GM23338 (cell line): ENCODE data around the gene PI4K2A. TPM values are rescaled to one million over a fixed set of nuclear protein-coding genes. Genes with fewer than 3 reads are reported as not detected.

ENCODE experiments used
- ATAC-seq: fragments of 200-7000 bp; cut with Tn5 transposase; 3 replicates; pipeline ENCODE4 v1.9.1; 2020
- DNase-seq: peaks from one replicate; pipeline ENCODE4 v3.0.0-alpha.2; 2015; ENCODE audit warnings: low spot score
- H2AFZ ChIP-seq: fragments of 200-600 bp; sonication (generic); 2 replicates; pipeline ENCODE4 v1.8.0; 2016; ENCODE audit warnings: antibody characterized with exemption, mild to moderate bottlenecking, moderate library complexity
- H3F3A ChIP-seq: fragments of 200-600 bp; sonication (generic); replicated peaks from 2 replicates; pipeline ENCODE4 v1.8.0; 2017; ENCODE audit warnings: antibody characterized with exemption, mixed run types, low read depth
- H3K27ac ChIP-seq: fragments of 200-600 bp; sonication (generic); 2 replicates; pipeline ENCODE4 v1.6.1; 2016; ENCODE audit warnings: low read depth
- H3K27me3 ChIP-seq: fragments of 200-600 bp; sonication (generic); 2 replicates; pipeline ENCODE4 v1.8.0; 2016; ENCODE audit warnings: mild to moderate bottlenecking, mixed run types, moderate library complexity; ENCODE audit not compliant: insufficient read depth
- H3K36me3 ChIP-seq: fragments of 200-600 bp; sonication (generic); 2 replicates; pipeline ENCODE4 v1.8.0; 2016; ENCODE audit warnings: mild to moderate bottlenecking; ENCODE audit not compliant: insufficient read depth
- H3K4me1 ChIP-seq: fragments of 200-600 bp; sonication (generic); 2 replicates; pipeline ENCODE4 v1.8.0; 2016; ENCODE audit warnings: mild to moderate bottlenecking, moderate library complexity; ENCODE audit not compliant: insufficient read depth
- H3K4me2 ChIP-seq: fragments of 200-600 bp; sonication (generic); 2 replicates; pipeline ENCODE4 v1.7.1; 2017; ENCODE audit warnings: mixed run types
- H3K4me3 ChIP-seq: fragments of 200-600 bp; sonication (generic); 2 replicates; pipeline ENCODE4 v1.6.1; 2016; ENCODE audit warnings: mixed run types
- H3K79me2 ChIP-seq: fragments of 200-600 bp; sonication (generic); replicated peaks from 2 replicates; pipeline ENCODE4 v1.8.0; 2017; ENCODE audit warnings: mild to moderate bottlenecking; ENCODE audit not compliant: insufficient read depth
- H3K9me2 ChIP-seq: fragments of 200-600 bp; sonication (generic); 2 replicates; pipeline ENCODE4 v1.8.0; 2017; ENCODE audit not compliant: insufficient read depth
- H4K20me1 ChIP-seq: fragments of 200-600 bp; sonication (generic); replicated peaks from 2 replicates; pipeline ENCODE4 v1.8.0; 2017; ENCODE audit warnings: mild to moderate bottlenecking; ENCODE audit not compliant: insufficient read depth
- H3K27ac Mint-ChIP-seq: 2 replicates; pipeline ENCODE4 v1.8.0; 2020; ENCODE audit warnings: inconsistent platforms, mild to moderate bottlenecking, moderate library complexity, mixed read lengths
- H3K27me3 Mint-ChIP-seq: 3 replicates; pipeline ENCODE4 v1.8.0; 2022; ENCODE audit warnings: low read depth, mild to moderate bottlenecking, moderate library complexity, mixed read lengths, inconsistent platforms; ENCODE audit not compliant: insufficient read depth, poor library complexity
- H3K36me3 Mint-ChIP-seq: 3 replicates; pipeline ENCODE4 v1.8.0; 2021; ENCODE audit warnings: low read depth, mild to moderate bottlenecking, inconsistent platforms, moderate library complexity, mixed read lengths
- H3K4me1 Mint-ChIP-seq: 3 replicates; pipeline ENCODE4 v1.8.0; 2020; ENCODE audit warnings: mild to moderate bottlenecking, inconsistent platforms, mixed read lengths
- H3K4me3 Mint-ChIP-seq: 3 replicates; pipeline ENCODE4 v1.8.0; 2021; ENCODE audit warnings: moderate library complexity, mild to moderate bottlenecking, inconsistent platforms, mixed read lengths
- H3K9me3 Mint-ChIP-seq: 3 replicates; pipeline ENCODE4 v1.8.0; 2020; ENCODE audit warnings: moderate library complexity, mild to moderate bottlenecking, inconsistent platforms, mixed read lengths
- CREB1 ChIP-seq: fragments of 250-450 bp; sonication (Bioruptor Pico); IDR thresholded peaks from 2 replicates; pipeline ENCODE4 v1.5.0; 2020; ENCODE audit warnings: low read depth, mild to moderate bottlenecking, moderate library complexity
- EZH2 ChIP-seq: fragments of 200-600 bp; sonication (generic); IDR thresholded peaks from one replicate; pipeline ENCODE4 v1.8.0; 2017; ENCODE audit warnings: antibody characterized with exemption, mild to moderate bottlenecking, low read depth; ENCODE audit not compliant: unreplicated experiment
- NANOG ChIP-seq: IDR thresholded peaks from 2 replicates; pipeline ENCODE4 v1.6.1; 2016; ENCODE audit warnings: antibody characterized with exemption, borderline replicate concordance
- ZNF114 ChIP-seq: fragments of 250-450 bp; sonication (Bioruptor Pico); IDR thresholded peaks from 2 replicates; pipeline ENCODE4 v1.5.0; 2020; ENCODE audit warnings: mild to moderate bottlenecking, moderate library complexity
- ZNF331 ChIP-seq: fragments of 250-450 bp; sonication (Bioruptor Pico); IDR thresholded peaks from 2 replicates; pipeline ENCODE4 v1.5.0; 2020; ENCODE audit warnings: low read depth, mild to moderate bottlenecking, moderate library complexity
- polyA plus RNA-seq: library from polyadenylated mRNA; unstranded; fragments of >200 nt; fragmentation: Nextera tagmentation; extraction: Ambion mirVana; gene quantifications from 2 replicates; pipeline ENCODE4 v1.2.1, GENCODE V29; 2016
- total RNA-seq: library from RNA; depleted of rRNA; stranded (reverse); fragments of >200 nt; shearing (Covaris generic); gene quantifications from 2 replicates; pipeline ENCODE4 v1.2.3, GENCODE V29; 2014
- TF ChIP-seq, protein P1 (sequence below), 2 experiments: fragments of 200-600 bp in 1 of 2; sonication (generic) in 1 of 2; conservative IDR thresholded peaks; 2 replicates each; pipeline versions ENCODE4 v1.5.1 to v1.6.1; 2016 to 2017; ENCODE audit warnings: antibody characterized with exemption in 2 of 2, low read depth in 2 of 2, mild to moderate bottlenecking in 2 of 2, moderate library complexity in 1 of 2
- TF ChIP-seq, protein P2 (sequence below): IDR thresholded peaks from 2 replicates; pipeline ENCODE4 v1.6.1; 2016; ENCODE audit warnings: antibody characterized with exemption
- TF ChIP-seq, protein P3 (sequence below): IDR thresholded peaks from one replicate; pipeline ENCODE4 v1.6.1; 2018; ENCODE audit warnings: antibody characterized with exemption; ENCODE audit not compliant: unreplicated experiment
- TF ChIP-seq, protein P4 (sequence below): fragments of 250-450 bp; sonication (Bioruptor Pico); IDR thresholded peaks from 2 replicates; pipeline ENCODE4 v1.5.0; 2020; ENCODE audit warnings: mild to moderate bottlenecking, moderate library complexity

Gene PI4K2A
- total and polyA plus RNA-seq, 2 experiments from 2014 or later, result 8.1 to 29.2 TPM

DNA sequence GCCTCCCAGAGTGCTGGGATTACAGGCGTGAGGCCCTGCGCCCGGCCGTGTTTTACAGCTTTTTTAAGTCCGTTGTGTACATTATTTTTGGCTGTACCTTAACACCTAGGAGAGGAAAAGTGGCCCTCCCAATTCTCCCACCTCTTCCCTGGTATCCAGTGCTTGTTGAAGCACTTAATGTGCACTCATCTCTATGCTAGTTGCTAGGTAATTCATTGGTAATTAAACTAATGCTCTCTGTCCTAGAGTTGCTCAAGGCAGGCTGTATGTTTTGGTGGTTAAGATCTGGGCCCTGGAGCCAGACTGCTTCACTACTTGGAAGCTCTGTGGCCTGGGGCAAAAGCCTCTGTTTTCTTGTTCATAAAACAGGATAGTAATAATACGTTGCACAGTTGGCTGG lies 27.0 kb downstream of the PI4K2A start:
- H4K20me1 ChIP-seq, result peaks cover 5% of the 10 kb centered on the region; the same call in 1 of the 2 replicates
- H3K27me3 ChIP-seq, result no peaks in the 10 kb centered on the region
- no peak overlapping the region for H3K27ac ChIP-seq
- no peaks in the 10 kb centered on the region for H3F3A ChIP-seq
- TF ChIP-seq, protein P1, sequence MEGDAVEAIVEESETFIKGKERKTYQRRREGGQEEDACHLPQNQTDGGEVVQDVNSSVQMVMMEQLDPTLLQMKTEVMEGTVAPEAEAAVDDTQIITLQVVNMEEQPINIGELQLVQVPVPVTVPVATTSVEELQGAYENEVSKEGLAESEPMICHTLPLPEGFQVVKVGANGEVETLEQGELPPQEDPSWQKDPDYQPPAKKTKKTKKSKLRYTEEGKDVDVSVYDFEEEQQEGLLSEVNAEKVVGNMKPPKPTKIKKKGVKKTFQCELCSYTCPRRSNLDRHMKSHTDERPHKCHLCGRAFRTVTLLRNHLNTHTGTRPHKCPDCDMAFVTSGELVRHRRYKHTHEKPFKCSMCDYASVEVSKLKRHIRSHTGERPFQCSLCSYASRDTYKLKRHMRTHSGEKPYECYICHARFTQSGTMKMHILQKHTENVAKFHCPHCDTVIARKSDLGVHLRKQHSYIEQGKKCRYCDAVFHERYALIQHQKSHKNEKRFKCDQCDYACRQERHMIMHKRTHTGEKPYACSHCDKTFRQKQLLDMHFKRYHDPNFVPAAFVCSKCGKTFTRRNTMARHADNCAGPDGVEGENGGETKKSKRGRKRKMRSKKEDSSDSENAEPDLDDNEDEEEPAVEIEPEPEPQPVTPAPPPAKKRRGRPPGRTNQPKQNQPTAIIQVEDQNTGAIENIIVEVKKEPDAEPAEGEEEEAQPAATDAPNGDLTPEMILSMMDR (conservative IDR thresholded peaks at IDR 0.05; ENCODE audit: low read depth in 2 of 2), result no peak
- TF ChIP-seq, protein P2, sequence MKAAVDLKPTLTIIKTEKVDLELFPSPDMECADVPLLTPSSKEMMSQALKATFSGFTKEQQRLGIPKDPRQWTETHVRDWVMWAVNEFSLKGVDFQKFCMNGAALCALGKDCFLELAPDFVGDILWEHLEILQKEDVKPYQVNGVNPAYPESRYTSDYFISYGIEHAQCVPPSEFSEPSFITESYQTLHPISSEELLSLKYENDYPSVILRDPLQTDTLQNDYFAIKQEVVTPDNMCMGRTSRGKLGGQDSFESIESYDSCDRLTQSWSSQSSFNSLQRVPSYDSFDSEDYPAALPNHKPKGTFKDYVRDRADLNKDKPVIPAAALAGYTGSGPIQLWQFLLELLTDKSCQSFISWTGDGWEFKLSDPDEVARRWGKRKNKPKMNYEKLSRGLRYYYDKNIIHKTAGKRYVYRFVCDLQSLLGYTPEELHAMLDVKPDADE, result no peak
- TF ChIP-seq CREB1 (CRISPR knock-in tag) (no peak), ZNF114 (CRISPR knock-in tag) (no peak), NANOG (no peak), EZH2 (no peak), ZNF331 (CRISPR knock-in tag) (no peak)
- TF ChIP-seq, protein P3, sequence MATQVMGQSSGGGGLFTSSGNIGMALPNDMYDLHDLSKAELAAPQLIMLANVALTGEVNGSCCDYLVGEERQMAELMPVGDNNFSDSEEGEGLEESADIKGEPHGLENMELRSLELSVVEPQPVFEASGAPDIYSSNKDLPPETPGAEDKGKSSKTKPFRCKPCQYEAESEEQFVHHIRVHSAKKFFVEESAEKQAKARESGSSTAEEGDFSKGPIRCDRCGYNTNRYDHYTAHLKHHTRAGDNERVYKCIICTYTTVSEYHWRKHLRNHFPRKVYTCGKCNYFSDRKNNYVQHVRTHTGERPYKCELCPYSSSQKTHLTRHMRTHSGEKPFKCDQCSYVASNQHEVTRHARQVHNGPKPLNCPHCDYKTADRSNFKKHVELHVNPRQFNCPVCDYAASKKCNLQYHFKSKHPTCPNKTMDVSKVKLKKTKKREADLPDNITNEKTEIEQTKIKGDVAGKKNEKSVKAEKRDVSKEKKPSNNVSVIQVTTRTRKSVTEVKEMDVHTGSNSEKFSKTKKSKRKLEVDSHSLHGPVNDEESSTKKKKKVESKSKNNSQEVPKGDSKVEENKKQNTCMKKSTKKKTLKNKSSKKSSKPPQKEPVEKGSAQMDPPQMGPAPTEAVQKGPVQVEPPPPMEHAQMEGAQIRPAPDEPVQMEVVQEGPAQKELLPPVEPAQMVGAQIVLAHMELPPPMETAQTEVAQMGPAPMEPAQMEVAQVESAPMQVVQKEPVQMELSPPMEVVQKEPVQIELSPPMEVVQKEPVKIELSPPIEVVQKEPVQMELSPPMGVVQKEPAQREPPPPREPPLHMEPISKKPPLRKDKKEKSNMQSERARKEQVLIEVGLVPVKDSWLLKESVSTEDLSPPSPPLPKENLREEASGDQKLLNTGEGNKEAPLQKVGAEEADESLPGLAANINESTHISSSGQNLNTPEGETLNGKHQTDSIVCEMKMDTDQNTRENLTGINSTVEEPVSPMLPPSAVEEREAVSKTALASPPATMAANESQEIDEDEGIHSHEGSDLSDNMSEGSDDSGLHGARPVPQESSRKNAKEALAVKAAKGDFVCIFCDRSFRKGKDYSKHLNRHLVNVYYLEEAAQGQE, result no peak
- TF ChIP-seq, protein P4, sequence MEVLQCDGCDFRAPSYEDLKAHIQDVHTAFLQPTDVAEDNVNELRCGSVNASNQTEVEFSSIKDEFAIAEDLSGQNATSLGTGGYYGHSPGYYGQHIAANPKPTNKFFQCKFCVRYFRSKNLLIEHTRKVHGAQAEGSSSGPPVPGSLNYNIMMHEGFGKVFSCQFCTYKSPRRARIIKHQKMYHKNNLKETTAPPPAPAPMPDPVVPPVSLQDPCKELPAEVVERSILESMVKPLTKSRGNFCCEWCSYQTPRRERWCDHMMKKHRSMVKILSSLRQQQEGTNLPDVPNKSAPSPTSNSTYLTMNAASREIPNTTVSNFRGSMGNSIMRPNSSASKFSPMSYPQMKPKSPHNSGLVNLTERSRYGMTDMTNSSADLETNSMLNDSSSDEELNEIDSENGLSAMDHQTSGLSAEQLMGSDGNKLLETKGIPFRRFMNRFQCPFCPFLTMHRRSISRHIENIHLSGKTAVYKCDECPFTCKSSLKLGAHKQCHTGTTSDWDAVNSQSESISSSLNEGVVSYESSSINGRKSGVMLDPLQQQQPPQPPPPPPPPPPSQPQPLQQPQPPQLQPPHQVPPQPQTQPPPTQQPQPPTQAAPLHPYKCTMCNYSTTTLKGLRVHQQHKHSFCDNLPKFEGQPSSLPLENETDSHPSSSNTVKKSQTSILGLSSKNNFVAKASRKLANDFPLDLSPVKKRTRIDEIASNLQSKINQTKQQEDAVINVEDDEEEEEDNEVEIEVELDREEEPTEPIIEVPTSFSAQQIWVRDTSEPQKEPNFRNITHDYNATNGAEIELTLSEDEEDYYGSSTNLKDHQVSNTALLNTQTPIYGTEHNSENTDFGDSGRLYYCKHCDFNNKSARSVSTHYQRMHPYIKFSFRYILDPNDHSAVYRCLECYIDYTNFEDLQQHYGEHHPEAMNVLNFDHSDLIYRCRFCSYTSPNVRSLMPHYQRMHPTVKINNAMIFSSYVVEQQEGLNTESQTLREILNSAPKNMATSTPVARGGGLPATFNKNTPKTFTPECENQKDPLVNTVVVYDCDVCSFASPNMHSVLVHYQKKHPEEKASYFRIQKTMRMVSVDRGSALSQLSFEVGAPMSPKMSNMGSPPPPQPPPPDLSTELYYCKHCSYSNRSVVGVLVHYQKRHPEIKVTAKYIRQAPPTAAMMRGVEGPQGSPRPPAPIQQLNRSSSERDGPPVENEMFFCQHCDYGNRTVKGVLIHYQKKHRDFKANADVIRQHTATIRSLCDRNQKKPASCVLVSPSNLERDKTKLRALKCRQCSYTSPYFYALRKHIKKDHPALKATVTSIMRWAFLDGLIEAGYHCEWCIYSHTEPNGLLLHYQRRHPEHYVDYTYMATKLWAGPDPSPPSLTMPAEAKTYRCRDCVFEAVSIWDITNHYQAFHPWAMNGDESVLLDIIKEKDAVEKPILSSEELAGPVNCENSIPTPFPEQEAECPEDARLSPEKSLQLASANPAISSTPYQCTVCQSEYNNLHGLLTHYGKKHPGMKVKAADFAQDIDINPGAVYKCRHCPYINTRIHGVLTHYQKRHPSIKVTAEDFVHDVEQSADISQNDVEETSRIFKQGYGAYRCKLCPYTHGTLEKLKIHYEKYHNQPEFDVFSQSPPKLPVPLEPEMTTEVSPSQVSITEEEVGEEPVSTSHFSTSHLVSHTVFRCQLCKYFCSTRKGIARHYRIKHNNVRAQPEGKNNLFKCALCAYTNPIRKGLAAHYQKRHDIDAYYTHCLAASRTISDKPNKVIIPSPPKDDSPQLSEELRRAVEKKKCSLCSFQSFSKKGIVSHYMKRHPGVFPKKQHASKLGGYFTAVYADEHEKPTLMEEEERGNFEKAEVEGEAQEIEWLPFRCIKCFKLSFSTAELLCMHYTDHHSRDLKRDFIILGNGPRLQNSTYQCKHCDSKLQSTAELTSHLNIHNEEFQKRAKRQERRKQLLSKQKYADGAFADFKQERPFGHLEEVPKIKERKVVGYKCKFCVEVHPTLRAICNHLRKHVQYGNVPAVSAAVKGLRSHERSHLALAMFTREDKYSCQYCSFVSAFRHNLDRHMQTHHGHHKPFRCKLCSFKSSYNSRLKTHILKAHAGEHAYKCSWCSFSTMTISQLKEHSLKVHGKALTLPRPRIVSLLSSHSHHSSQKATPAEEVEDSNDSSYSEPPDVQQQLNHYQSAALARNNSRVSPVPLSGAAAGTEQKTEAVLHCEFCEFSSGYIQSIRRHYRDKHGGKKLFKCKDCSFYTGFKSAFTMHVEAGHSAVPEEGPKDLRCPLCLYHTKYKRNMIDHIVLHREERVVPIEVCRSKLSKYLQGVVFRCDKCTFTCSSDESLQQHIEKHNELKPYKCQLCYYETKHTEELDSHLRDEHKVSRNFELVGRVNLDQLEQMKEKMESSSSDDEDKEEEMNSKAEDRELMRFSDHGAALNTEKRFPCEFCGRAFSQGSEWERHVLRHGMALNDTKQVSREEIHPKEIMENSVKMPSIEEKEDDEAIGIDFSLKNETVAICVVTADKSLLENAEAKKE (CRISPR knock-in tag), result no peak
- Mint-ChIP-seq H3K36me3 (peaks cover 63% of the 10 kb centered on the region), H3K4me3 (no peak overlapping the region), H3K4me1 (no peaks in the 10 kb centered on the region), H3K9me3 (no peaks in the 10 kb centered on the region), H3K27me3 (no peaks in the 10 kb centered on the region), H3K27ac (no peak overlapping the region)
- H3K4me2 ChIP-seq, result no peak overlapping the region
- no peaks in the 10 kb centered on the region for H3K79me2 ChIP-seq
- DNase-seq (no peak), ATAC-seq (no peak)
- no peak overlapping the region for H2AFZ ChIP-seq
- H3K4me3 ChIP-seq, result no peak overlapping the region
- peaks cover 27% of the 10 kb centered on the region for H3K36me3 ChIP-seq
- no peaks in the 10 kb centered on the region for H3K4me1 ChIP-seq
- no peaks in the 10 kb centered on the region for H3K9me2 ChIP-seq
